C4-2B (cell line): ENCODE measurements around the gene NCOR2.
A peak's percentile ranks its signal among the peaks of the same experiment; 100 is the strongest.

Experiments
- H3K27ac ChIP-seq: fragments of 450-650 bp; 2 replicates; pipeline ENCODE4 v1.5.1; 2017
- ZFX ChIP-seq: fragments of 450-650 bp; IDR thresholded peaks from 2 replicates; pipeline ENCODE4 v1.6.1; 2017
- TF ChIP-seq, protein P1 (sequence below): fragments of 450-650 bp; conservative IDR thresholded peaks from 2 replicates; pipeline ENCODE4 v1.5.1; 2017; ENCODE audit warnings: mild to moderate bottlenecking

Gene NCOR2

DNA sequence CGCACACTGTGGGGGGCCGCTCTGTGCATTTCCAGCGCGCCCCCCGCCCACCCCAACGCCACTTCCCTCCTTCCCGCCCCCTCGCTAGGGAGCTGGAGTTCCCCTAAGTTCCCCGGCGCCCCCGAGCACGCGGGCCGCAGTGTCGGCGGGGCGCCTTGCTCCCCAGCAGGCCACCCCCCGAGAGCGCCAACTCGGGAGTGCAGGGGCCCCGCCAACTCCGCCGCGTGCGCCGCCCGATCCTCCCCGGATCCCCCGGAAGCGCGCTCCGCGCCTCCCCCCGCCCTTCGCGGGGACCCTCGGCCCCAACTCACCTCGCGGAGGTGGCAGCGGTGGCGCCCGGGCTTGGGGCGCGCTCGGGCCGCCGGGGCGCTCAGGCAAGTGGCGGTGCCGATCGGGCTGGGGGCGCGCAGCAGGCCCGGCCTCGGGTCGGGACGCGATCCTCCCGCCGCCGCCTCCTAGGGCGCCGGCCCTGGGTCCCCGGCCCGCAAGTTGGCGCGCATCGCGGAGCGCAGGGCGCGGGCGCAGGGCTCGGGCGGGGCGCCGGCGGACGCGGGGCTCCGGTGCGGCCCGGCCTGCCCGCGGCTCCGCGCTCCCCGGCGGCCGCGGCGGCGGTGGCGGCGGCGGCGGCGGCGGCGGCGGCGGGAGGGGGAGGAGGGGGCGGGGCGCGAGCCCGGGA, at the start of gene NCOR2:
TSS of gene NCOR2 (minus strand) at position 616 of the 676 bp plus-strand sequence. CDS start 72,361 bp downstream, outside the sequence.
- H3K27ac ChIP-seq: peak within 1 kb of the TSS; percentile 92
- TF ChIP-seq, protein P1, sequence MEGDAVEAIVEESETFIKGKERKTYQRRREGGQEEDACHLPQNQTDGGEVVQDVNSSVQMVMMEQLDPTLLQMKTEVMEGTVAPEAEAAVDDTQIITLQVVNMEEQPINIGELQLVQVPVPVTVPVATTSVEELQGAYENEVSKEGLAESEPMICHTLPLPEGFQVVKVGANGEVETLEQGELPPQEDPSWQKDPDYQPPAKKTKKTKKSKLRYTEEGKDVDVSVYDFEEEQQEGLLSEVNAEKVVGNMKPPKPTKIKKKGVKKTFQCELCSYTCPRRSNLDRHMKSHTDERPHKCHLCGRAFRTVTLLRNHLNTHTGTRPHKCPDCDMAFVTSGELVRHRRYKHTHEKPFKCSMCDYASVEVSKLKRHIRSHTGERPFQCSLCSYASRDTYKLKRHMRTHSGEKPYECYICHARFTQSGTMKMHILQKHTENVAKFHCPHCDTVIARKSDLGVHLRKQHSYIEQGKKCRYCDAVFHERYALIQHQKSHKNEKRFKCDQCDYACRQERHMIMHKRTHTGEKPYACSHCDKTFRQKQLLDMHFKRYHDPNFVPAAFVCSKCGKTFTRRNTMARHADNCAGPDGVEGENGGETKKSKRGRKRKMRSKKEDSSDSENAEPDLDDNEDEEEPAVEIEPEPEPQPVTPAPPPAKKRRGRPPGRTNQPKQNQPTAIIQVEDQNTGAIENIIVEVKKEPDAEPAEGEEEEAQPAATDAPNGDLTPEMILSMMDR: no peak
- peak; percentile 94 for TF ChIP-seq ZFX

DNA sequence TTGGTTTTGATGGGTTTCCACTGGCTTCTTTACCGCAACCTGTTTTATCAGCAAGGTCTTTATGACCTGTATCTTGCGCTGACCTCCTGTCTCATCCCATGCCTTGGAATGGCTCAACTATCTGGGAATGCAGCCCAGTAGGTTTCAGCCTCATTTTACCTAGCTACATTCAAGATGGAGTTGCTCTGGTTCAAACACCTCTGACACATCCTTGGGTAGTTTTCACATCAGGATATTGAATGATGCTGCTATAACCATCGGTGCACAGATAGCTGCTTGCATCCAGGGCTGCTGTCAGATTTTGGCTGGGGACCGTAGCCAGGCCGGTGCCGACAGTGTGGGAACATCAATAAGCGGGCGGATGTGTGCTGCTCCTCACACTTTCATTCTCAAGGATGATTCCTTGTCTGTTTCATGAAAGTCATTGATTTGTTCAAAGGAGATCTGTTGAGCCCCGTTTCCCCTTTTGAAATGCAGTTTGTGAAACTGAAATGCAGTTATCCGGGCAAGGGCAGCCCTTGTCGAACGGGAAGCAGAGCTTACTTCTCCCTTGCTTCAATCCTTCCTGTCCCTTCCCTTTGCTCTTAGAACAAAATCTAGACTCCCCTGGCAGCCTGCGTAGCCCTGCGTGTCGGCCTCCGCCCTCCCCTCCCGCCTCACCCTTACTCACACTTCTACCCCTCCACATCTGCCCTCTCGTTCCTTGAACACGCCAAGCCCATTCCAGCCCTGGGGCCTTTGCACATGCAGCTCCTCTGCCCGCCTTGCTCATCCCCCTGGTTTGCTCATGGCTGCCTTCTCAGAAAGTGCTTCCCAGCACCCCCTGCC, 49.2 kb upstream of the NCOR2 start:
- TF ChIP-seq, protein P1: no peak
- TF ChIP-seq ZFX: no peak
- no peak overlapping the region for H3K27ac ChIP-seq

DNA sequence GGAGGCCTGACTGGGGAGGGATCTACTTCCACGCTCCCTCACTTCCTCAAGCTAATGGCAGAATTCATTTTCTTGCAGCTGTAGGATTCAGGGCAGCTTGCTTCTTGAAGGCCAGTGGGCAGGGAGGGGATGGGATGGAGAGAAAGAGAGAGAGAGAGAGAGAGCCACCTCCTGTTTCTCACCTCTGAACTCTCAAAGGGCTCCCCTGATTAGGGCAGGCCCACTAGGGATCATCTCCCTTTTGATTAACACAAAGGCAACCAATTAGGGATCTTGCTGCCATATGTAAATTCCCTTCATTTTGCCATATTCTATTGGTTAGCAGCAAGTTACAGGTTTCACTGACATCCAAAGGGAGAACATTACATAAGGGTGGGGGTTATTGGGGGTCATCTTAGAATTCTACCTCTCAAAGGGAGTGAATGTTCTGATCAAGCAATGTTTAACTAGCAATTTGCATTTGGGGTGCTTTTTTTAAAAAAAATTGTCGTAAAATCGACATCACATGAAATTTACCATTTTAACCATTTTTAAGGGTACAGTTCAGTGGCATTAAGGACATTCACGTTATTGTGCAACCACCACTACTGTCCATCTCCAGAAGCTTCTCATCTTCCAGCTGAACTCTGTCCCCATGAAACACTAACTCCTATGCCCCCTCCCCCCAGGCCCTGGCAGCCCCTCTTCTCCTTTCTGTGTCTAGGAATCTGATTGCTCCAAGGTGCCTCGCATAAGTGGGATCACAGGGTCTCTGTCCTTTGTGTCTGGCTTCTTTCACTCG, 47.3 kb upstream of the NCOR2 start:
- H3K27ac ChIP-seq: no peak overlapping the region
- TF ChIP-seq ZFX: no peak
- TF ChIP-seq, protein P1: no peak

DNA sequence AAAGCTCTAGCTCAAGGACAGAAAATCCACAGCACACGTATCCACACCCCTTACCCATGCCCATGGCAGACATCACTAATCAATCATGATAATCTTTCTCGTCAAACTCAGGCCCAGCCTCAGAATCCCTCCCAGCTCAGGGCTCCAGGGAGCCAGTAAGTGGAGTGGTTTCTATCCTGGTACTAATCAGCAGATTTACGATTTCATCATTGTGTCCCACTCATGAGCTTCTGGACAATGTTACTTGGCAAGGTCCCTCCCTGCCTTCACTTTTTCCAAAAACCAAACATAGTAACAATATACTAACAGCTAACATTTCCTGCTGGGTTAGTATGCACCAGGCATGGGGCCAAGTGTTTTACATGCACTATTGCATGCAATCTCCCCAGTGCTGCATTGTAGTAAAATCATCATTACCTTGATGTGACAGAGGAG, 45.8 kb upstream of the NCOR2 start:
- H3K27ac ChIP-seq: peak overlapping the region; percentile 24
- TF ChIP-seq, protein P1: no peak
- TF ChIP-seq ZFX: no peak

DNA sequence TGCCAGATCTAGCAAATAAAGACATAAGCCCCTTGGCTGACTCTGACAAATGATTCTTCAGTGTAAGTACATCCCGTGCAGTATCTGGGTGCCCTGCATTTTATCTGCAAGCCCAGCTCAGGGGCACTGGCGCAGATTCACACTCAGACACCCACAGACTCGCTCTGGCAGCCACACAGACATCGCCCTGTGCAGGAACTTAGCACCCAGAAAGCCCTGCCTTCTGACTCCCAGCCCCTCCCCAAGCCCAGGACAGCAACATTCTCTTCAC, 44.9 kb upstream of the NCOR2 start:
- no peak for TF ChIP-seq ZFX
- no peak overlapping the region; the same call in 1 of the 2 replicates for H3K27ac ChIP-seq

DNA sequence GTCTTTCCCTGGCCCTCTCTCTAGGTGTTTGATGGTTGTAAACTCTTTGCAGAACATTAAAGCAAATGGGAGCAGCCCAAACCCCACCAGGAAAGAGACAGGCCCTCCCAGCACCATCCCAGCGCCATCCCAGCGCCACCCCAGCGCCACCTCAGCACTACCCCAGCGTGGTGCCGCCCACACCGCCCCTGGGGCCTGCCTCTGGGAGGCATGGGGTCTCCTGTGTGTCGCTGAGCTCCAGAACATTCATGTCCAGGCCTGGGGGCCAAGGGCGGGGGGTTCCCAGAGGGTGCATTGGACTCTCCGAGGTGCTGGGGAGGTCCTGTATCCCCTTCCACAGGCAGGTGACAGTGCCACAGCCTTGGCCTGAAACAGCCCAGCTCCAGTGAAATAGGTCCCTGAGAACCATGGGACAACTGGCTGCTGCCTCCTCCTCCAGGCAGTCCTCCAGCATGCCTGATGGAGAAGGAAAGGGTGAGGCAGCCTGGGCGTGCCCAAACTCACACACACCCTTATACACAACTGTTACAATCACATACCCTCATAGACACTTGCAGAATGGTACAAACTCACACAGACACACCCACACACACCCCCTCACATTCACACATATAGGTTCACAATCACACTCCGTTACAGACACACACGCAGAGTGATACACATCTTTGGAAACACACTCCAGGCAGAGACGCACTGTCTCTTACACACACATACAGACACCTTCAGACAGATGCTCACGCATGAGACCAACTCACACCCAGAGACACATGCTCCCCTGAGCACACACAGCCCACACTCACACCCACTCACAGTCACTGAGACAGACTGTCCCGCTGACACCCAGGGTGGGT, 44.4 kb upstream of the NCOR2 start:
- TF ChIP-seq ZFX: no peak
- TF ChIP-seq, protein P1: no peak
- peak overlapping the region; percentile 5; the same call in 1 of the 2 replicates for H3K27ac ChIP-seq
